Measurements from ENCODE around the gene SORCS1.

GRCh38 chr10:106877574-106877973 lies 286.9 kb downstream of the SORCS1 start:
- TF ChIP-seq, protein P1, sequence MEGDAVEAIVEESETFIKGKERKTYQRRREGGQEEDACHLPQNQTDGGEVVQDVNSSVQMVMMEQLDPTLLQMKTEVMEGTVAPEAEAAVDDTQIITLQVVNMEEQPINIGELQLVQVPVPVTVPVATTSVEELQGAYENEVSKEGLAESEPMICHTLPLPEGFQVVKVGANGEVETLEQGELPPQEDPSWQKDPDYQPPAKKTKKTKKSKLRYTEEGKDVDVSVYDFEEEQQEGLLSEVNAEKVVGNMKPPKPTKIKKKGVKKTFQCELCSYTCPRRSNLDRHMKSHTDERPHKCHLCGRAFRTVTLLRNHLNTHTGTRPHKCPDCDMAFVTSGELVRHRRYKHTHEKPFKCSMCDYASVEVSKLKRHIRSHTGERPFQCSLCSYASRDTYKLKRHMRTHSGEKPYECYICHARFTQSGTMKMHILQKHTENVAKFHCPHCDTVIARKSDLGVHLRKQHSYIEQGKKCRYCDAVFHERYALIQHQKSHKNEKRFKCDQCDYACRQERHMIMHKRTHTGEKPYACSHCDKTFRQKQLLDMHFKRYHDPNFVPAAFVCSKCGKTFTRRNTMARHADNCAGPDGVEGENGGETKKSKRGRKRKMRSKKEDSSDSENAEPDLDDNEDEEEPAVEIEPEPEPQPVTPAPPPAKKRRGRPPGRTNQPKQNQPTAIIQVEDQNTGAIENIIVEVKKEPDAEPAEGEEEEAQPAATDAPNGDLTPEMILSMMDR (conservative IDR thresholded peaks at IDR 0.05; ENCODE audit: low read depth, low read length), result no peak
- no peak for TF ChIP-seq EZH2 (IDR thresholded peaks at IDR 0.05; ENCODE audit: low read length, unreplicated experiment)
